K562 (cell line): Measurements from ENCODE around the gene FCER2. TPM values are rescaled to one million over a fixed set of nuclear protein-coding genes. Genes with fewer than 3 reads are reported as not detected.

ENCODE experiments used
- CTCF ChIP-seq, 3 experiments: IDR thresholded peaks in 2 of 3; conservative IDR thresholded peaks in 1 of 3; 2 replicates each; pipeline ENCODE4 v1.5.1; 2011 to 2012; ENCODE audit warnings: low read length in 3 of 3, mild to moderate bottlenecking in 3 of 3, control low read depth in 2 of 3, improper control_type of control experiment in 1 of 3, inconsistent platforms in 1 of 3, low read depth in 1 of 3, mixed read lengths in 1 of 3, moderate library complexity in 1 of 3; ENCODE audit not compliant: insufficient read depth in 2 of 3
- CXXC5 ChIP-seq: fragments of 250-450 bp; sonication (Bioruptor Pico); IDR thresholded peaks from 2 replicates; pipeline ENCODE4 v1.8.0; 2022; ENCODE audit warnings: inconsistent platforms, mild to moderate bottlenecking, moderate library complexity
- MNT ChIP-seq, 2 experiments: fragments of 450-650 bp; conservative IDR thresholded peaks; 2 replicates each; pipeline ENCODE4 v1.6.1; 2017; ENCODE audit warnings: mild to moderate bottlenecking in 2 of 2, moderate library complexity in 2 of 2
- NR3C1 ChIP-seq: sonication (generic); formaldehyde crosslinking; IDR thresholded peaks from 2 replicates; pipeline ENCODE4 v1.8.1; 2022; ENCODE audit warnings: missing genetic modification reagents
- PCBP1 ChIP-seq: fragments of 200-400 bp; formaldehyde crosslinking; IDR thresholded peaks from 2 replicates; pipeline ENCODE4 v1.6.1; 2018; ENCODE audit warnings: mild to moderate bottlenecking, low read depth, low read length; ENCODE audit not compliant: poor library complexity, severe bottlenecking
- RBBP5 ChIP-seq: fragments of 200-600 bp; sonication (generic); IDR thresholded peaks from 2 replicates; pipeline ENCODE4 v1.6.1; 2012; ENCODE audit warnings: borderline replicate concordance, mild to moderate bottlenecking, low read length, control low read depth, inconsistent platforms; ENCODE audit not compliant: insufficient read depth, poor library complexity, severe bottlenecking
- RBFOX2 ChIP-seq: fragments of 200-400 bp; formaldehyde crosslinking; IDR thresholded peaks from 2 replicates; pipeline ENCODE4 v1.6.1; 2017; ENCODE audit warnings: low read depth, mild to moderate bottlenecking, low read length, moderate library complexity
- RREB1 ChIP-seq: fragments of 250-450 bp; sonication (Bioruptor Pico); IDR thresholded peaks from 2 replicates; pipeline ENCODE4 v1.4.0; 2020
- SRSF1 ChIP-seq: fragments of 200-400 bp; formaldehyde crosslinking; IDR thresholded peaks from 2 replicates; pipeline ENCODE4 v1.6.1; 2017; ENCODE audit warnings: mild to moderate bottlenecking, low read depth, low read length, moderate library complexity
- STAG1 ChIP-seq: sonication (generic); formaldehyde crosslinking; IDR thresholded peaks from 2 replicates; pipeline ENCODE4 v1.5.0; 2020; ENCODE audit warnings: missing genetic modification reagents, borderline replicate concordance
- ZKSCAN1 ChIP-seq: fragments of 150-350 bp; IDR thresholded peaks from 2 replicates; pipeline ENCODE4 v1.6.1; 2016; ENCODE audit warnings: low read depth, low read length
- polyA plus RNA-seq, 8 experiments: library from polyadenylated mRNA; depleted of rRNA in 4 of 8; stranded (reverse) in 5 of 8; unstranded in 3 of 8; fragments of >200 nt; fragmentation: Nextera tagmentation in 2 of 8; fragmentation: Illumina TruSeq in 1 of 8; extraction: Ambion mirVana in 2 of 8; extraction: Trizol in 1 of 8; gene quantifications; 2 replicates each; pipeline versions ENCODE4 v1.2.1 to v1.2.3, GENCODE V29; 2011 to 2014; ENCODE audit warnings: inconsistent platforms in 1 of 8, missing spikeins in 1 of 8
- total RNA-seq, 7 experiments: library from RNA; depleted of rRNA in 6 of 7; stranded (reverse); fragments of >200 nt in 6 of 7; fragmentation: Illumina TruSeq in 2 of 7; extraction: Trizol in 2 of 7; gene quantifications; 2 replicates each; pipeline versions ENCODE4 v1.2.1 to v1.2.3, GENCODE V29; 2011 to 2021; ENCODE audit warnings: low replicate concordance in 1 of 7
- TF ChIP-seq, protein P1 (sequence below): sonication (generic); formaldehyde crosslinking; IDR thresholded peaks from 2 replicates; pipeline ENCODE4 v1.8.0; 2022; ENCODE audit warnings: missing genetic modification reagents, mild to moderate bottlenecking, borderline replicate concordance
- TF ChIP-seq, protein P2 (sequence below), 2 experiments: fragments of 450-650 bp; IDR thresholded peaks; 2 replicates each; pipeline ENCODE4 v1.6.1; 2016

The FCER2 gene
- total and polyA plus RNA-seq, 9 of the 15 experiments (the other 6 are each of a cell fraction or from before 2014, with no cell fraction given): 0.11 TPM; not detected in 8

- no peak for TF ChIP-seq ZKSCAN1
- peak; percentile 50 for TF ChIP-seq RBBP5
- TF ChIP-seq CXXC5 (CRISPR knock-in tag): peak; percentile 70
- TF ChIP-seq CTCF (IDR thresholded peaks at IDR 0.05 in 2 of 3, conservative IDR thresholded peaks at IDR 0.05 in 1 of 3; ENCODE audit: insufficient read depth in 2 of 3, low read depth in 1 of 3, low read length in 3 of 3): peak; percentile 84 to 94 (median 92)
- TF ChIP-seq RBFOX2: peak; percentile 65
- TF ChIP-seq, protein P1, sequence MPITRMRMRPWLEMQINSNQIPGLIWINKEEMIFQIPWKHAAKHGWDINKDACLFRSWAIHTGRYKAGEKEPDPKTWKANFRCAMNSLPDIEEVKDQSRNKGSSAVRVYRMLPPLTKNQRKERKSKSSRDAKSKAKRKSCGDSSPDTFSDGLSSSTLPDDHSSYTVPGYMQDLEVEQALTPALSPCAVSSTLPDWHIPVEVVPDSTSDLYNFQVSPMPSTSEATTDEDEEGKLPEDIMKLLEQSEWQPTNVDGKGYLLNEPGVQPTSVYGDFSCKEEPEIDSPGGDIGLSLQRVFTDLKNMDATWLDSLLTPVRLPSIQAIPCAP (CRISPR knock-in tag): no peak
- peak; percentile 73 for TF ChIP-seq PCBP1
- TF ChIP-seq, protein P2, sequence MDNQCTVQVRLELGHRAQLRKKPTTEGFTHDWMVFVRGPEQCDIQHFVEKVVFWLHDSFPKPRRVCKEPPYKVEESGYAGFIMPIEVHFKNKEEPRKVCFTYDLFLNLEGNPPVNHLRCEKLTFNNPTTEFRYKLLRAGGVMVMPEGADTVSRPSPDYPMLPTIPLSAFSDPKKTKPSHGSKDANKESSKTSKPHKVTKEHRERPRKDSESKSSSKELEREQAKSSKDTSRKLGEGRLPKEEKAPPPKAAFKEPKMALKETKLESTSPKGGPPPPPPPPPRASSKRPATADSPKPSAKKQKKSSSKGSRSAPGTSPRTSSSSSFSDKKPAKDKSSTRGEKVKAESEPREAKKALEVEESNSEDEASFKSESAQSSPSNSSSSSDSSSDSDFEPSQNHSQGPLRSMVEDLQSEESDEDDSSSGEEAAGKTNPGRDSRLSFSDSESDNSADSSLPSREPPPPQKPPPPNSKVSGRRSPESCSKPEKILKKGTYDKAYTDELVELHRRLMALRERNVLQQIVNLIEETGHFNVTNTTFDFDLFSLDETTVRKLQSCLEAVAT (IDR thresholded peaks at IDR 0.05): no peak
- 0 out of 2 replicates have a peak, but pooled peaks have one; percentile 48 for TF ChIP-seq NR3C1
- peak in 1 of 2 experiments; percentile 39; a peak in 1 of 4 replicates for TF ChIP-seq MNT (conservative IDR thresholded peaks at IDR 0.05)
- TF ChIP-seq SRSF1: no peak
- peak; percentile 91; the same call in 1 of the 2 replicates for TF ChIP-seq STAG1 (CRISPR knock-in tag)
- TF ChIP-seq RREB1: 0 out of 2 replicates have a peak, but pooled peaks have one; percentile 47
These were observed 21.2 kb downstream of the FCER2 start, which contains the start of gene TRAPPC5 (continued) for GRCh38 chr19:7680606-7681339.
